ENCODE results near the gene CPTP.

- no peak for TF ChIP-seq CTCF (IDR thresholded peaks at IDR 0.05)
- no peak for TF ChIP-seq EP300 (IDR thresholded peaks at IDR 0.05)
- TF ChIP-seq POLR2AphosphoS5 (IDR thresholded peaks at IDR 0.05) = no peak
These were observed 39.7 kb downstream of the CPTP start for GRCh38 chr1:1364266-1364665.
